H1 (cell line): ENCODE measurements around the gene MYPN. TPM values are rescaled to one million over a fixed set of nuclear protein-coding genes. Genes with fewer than 3 reads are reported as not detected.

Experiments used
- GABPA ChIP-seq: IDR thresholded peaks from 2 replicates; pipeline ENCODE4 v1.6.1; 2011; ENCODE audit warnings: mild to moderate bottlenecking, low read length, moderate library complexity, borderline replicate concordance; ENCODE audit not compliant: insufficient read depth
- TAF1 ChIP-seq: IDR thresholded peaks from 2 replicates; pipeline ENCODE4 v1.6.1; 2011; ENCODE audit warnings: mild to moderate bottlenecking, low read depth, low read length
- TEAD4 ChIP-seq: IDR thresholded peaks from 2 replicates; pipeline ENCODE4 v1.6.1; 2012; ENCODE audit warnings: low read depth, low read length, inconsistent platforms, mixed read lengths
- polyA plus RNA-seq, 7 experiments: library from polyadenylated mRNA; depleted of rRNA in 3 of 7; stranded (reverse) in 5 of 7; unstranded in 2 of 7; fragments of >200 nt in 5 of 7; fragments of 200-250 nt in 2 of 7; gene quantifications; 1 replicate in 5 of 7; 2 replicates in 1 of 7; 4 replicates in 1 of 7; pipeline versions ENCODE4 v1.2.1 to v1.2.3, GENCODE V29; 2011 to 2013; ENCODE audit warnings: missing spikeins in 2 of 7, mixed read lengths in 2 of 7
- total RNA-seq: library from RNA; stranded (reverse); fragmentation: NEBNext Ultra II Directional; extraction: Animal tissue kit (Norgen Biotek cat#: 25700); gene quantifications from 2 replicates; pipeline ENCODE4 v1.2.1, GENCODE V29; 2021
- TF ChIP-seq, protein P1 (sequence below): fragments of 300-600 bp; sonication (generic); IDR thresholded peaks from 2 replicates; pipeline ENCODE4 v1.7.1; 2012; ENCODE audit warnings: low read length, moderate library complexity, mild to moderate bottlenecking, inconsistent platforms; ENCODE audit not compliant: insufficient replicate concordance

The MYPN gene
- total and polyA plus RNA-seq, 2 of the 8 experiments (the other 6 are each of a cell fraction or from before 2014, with no cell fraction given): not detected

DNA sequence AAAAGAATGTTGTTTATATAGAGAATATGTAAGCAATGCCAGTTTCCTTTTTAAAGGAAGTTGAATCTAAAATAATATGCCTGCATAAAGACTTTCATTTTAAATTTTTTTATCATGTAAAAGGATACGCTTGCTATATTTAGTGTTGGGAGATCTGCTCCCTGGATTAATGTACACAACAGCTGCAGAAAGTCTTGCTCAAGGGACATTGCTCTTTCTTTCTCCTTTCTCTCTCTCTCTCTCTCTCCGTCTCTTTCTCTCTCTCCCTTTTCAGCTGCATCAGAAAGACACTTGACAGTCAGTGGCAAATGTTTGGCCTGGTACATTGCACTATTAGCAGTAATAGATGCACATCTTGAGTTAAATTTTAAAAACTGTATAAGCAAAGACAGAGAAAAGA lies 739 bp downstream of the MYPN start (continued):
- TF ChIP-seq, protein P1, sequence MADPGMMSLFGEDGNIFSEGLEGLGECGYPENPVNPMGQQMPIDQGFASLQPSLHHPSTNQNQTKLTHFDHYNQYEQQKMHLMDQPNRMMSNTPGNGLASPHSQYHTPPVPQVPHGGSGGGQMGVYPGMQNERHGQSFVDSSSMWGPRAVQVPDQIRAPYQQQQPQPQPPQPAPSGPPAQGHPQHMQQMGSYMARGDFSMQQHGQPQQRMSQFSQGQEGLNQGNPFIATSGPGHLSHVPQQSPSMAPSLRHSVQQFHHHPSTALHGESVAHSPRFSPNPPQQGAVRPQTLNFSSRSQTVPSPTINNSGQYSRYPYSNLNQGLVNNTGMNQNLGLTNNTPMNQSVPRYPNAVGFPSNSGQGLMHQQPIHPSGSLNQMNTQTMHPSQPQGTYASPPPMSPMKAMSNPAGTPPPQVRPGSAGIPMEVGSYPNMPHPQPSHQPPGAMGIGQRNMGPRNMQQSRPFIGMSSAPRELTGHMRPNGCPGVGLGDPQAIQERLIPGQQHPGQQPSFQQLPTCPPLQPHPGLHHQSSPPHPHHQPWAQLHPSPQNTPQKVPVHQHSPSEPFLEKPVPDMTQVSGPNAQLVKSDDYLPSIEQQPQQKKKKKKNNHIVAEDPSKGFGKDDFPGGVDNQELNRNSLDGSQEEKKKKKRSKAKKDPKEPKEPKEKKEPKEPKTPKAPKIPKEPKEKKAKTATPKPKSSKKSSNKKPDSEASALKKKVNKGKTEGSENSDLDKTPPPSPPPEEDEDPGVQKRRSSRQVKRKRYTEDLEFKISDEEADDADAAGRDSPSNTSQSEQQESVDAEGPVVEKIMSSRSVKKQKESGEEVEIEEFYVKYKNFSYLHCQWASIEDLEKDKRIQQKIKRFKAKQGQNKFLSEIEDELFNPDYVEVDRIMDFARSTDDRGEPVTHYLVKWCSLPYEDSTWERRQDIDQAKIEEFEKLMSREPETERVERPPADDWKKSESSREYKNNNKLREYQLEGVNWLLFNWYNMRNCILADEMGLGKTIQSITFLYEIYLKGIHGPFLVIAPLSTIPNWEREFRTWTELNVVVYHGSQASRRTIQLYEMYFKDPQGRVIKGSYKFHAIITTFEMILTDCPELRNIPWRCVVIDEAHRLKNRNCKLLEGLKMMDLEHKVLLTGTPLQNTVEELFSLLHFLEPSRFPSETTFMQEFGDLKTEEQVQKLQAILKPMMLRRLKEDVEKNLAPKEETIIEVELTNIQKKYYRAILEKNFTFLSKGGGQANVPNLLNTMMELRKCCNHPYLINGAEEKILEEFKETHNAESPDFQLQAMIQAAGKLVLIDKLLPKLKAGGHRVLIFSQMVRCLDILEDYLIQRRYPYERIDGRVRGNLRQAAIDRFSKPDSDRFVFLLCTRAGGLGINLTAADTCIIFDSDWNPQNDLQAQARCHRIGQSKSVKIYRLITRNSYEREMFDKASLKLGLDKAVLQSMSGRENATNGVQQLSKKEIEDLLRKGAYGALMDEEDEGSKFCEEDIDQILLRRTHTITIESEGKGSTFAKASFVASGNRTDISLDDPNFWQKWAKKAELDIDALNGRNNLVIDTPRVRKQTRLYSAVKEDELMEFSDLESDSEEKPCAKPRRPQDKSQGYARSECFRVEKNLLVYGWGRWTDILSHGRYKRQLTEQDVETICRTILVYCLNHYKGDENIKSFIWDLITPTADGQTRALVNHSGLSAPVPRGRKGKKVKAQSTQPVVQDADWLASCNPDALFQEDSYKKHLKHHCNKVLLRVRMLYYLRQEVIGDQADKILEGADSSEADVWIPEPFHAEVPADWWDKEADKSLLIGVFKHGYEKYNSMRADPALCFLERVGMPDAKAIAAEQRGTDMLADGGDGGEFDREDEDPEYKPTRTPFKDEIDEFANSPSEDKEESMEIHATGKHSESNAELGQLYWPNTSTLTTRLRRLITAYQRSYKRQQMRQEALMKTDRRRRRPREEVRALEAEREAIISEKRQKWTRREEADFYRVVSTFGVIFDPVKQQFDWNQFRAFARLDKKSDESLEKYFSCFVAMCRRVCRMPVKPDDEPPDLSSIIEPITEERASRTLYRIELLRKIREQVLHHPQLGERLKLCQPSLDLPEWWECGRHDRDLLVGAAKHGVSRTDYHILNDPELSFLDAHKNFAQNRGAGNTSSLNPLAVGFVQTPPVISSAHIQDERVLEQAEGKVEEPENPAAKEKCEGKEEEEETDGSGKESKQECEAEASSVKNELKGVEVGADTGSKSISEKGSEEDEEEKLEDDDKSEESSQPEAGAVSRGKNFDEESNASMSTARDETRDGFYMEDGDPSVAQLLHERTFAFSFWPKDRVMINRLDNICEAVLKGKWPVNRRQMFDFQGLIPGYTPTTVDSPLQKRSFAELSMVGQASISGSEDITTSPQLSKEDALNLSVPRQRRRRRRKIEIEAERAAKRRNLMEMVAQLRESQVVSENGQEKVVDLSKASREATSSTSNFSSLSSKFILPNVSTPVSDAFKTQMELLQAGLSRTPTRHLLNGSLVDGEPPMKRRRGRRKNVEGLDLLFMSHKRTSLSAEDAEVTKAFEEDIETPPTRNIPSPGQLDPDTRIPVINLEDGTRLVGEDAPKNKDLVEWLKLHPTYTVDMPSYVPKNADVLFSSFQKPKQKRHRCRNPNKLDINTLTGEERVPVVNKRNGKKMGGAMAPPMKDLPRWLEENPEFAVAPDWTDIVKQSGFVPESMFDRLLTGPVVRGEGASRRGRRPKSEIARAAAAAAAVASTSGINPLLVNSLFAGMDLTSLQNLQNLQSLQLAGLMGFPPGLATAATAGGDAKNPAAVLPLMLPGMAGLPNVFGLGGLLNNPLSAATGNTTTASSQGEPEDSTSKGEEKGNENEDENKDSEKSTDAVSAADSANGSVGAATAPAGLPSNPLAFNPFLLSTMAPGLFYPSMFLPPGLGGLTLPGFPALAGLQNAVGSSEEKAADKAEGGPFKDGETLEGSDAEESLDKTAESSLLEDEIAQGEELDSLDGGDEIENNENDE: no peak
- TF ChIP-seq TAF1 (no peak), TEAD4 (no peak), GABPA (no peak)
